Kidney (tissue), 14 donors: ENCODE measurements around the gene STXBP2. TPM values are rescaled to one million over a fixed set of nuclear protein-coding genes. Genes with fewer than 3 reads are reported as not detected.

Experiments used
- DNase-seq, 5 donors: peaks; one replicate each; pipeline ENCODE4 v3.0.0-alpha.2; 2013 to 2020
- FAIRE-seq: peaks from 2 replicates; lab custom pipeline; 2012; peaks lifted over from hg19 to GRCh38; lab: Jason Lieb, UNC
- H3K27ac ChIP-seq, 2 donors: one replicate each; pipeline ENCODE4 v1.7.0; 2013; ENCODE audit warnings: low read depth in 2 of 2, low read length in 2 of 2, inconsistent platforms in 1 of 2
- H3K27me3 ChIP-seq: one replicate; pipeline ENCODE4 v1.7.1; 2013; ENCODE audit warnings: low read length, inconsistent platforms; ENCODE audit not compliant: control insufficient read depth, insufficient read depth
- H3K36me3 ChIP-seq, 3 donors: one replicate each; pipeline versions ENCODE4 v1.7.0 to v1.7.1; 2013; ENCODE audit warnings: low read length in 3 of 3, control low read depth in 1 of 3, inconsistent platforms in 1 of 3; ENCODE audit not compliant: insufficient read depth in 3 of 3, control insufficient read depth in 2 of 3
- H3K4me1 ChIP-seq, 3 donors: one replicate each; pipeline versions ENCODE4 v1.7.0 to v1.7.1; 2013; ENCODE audit warnings: low read length in 3 of 3, inconsistent platforms in 1 of 3, low read depth in 1 of 3; ENCODE audit not compliant: control insufficient read depth in 2 of 3, insufficient read depth in 2 of 3
- H3K4me3 ChIP-seq, 3 donors: one replicate each; pipeline versions ENCODE4 v1.7.0 to v1.8.1; 2013; ENCODE audit warnings: low read length in 3 of 3, control low read depth in 1 of 3, inconsistent platforms in 1 of 3
- H3K9ac ChIP-seq, 3 donors: one replicate each; pipeline versions ENCODE4 v1.7.0 to v1.7.1; 2013; ENCODE audit warnings: low read length in 3 of 3, control low read depth in 1 of 3, inconsistent platforms in 1 of 3
- H3K9me3 ChIP-seq, 3 donors: one replicate each; pipeline versions ENCODE4 v1.7.0 to v1.7.1; 2013; ENCODE audit warnings: low read length in 3 of 3, control low read depth in 1 of 3, inconsistent platforms in 1 of 3; ENCODE audit not compliant: control insufficient read depth in 2 of 3, insufficient read depth in 1 of 3
- intact Hi-C: fragments of 100-400 bp; cut with DNase I; formaldehyde crosslinking; loops from one replicate; pipeline ENCODE4 v1.11.1; 2022
- polyA plus RNA-seq: library from polyadenylated mRNA; stranded (reverse); fragments of 350-450 nt; fragmentation: Illumina TruSeq; extraction: RNeasy Lipid Tissue Mini Kit (QIAGEN cat#74804); gene quantifications from one replicate; pipeline ENCODE4 v1.2.3, GENCODE V29; 2014; ENCODE audit warnings: low read depth, low replicate concordance; ENCODE audit not compliant: insufficient read depth
- total RNA-seq: library from RNA; stranded (reverse); fragmentation: NEBNext Ultra II Directional; extraction: Animal tissue kit (Norgen Biotek cat#: 25700); gene quantifications from one replicate; pipeline ENCODE4 v1.2.1, GENCODE V29; 2021
- TF ChIP-seq, protein P1 (sequence below): IDR thresholded peaks from 3 replicates; pipeline ENCODE4 v1.5.1; 2012; ENCODE audit warnings: mild to moderate bottlenecking, moderate library complexity, borderline replicate concordance; ENCODE audit not compliant: insufficient read depth; ENCODE audit errors: extremely low read depth
- donor health status: control.
- donor health status: control.
- donor health status: control.
- donor health status: control.
- donor health status: control.
- donor health status: DM: yes; HTN: yes; CAD: no.
- donor health status: Normal renal cell carcinoma (clear cell type).

Gene STXBP2
- total and polyA plus RNA-seq, 2 donors from 2014 or later: 74.8 to 136 TPM

DNA sequence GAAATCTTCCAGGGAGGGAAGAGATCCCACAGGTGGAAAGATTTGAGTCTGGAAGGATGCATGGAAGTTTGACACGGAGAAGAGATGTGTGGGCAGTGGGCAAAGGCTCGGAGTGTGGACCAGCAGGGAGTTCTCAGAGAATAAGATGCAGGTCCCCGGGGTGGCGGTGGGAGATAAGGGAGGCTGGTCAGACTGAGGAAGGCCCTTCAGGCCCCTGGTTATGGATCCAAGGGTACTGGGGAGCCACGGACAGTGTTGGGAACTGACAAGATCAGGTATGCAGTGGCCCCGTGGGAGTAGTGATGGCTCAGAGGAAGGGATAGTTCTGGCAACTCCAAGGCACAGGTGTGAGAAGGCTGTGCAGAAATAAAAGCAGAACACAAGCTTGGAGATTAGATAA is 38.7 kb upstream of the STXBP2 start:
- Histone ChIP-seq H3K9me3 (no peaks in the 10 kb centered on the region), H3K36me3 (no peaks in the 10 kb centered on the region), H3K4me3 (no peak overlapping the region), H3K4me1 (no peaks in the 10 kb centered on the region), H3K27ac (no peak overlapping the region), H3K9ac (no peak overlapping the region), H3K27me3 (no peaks in the 10 kb centered on the region)
- FAIRE-seq (no peak), DNase-seq (no peak)
- intact Hi-C loops: no loop called here
- TF ChIP-seq, protein P1, sequence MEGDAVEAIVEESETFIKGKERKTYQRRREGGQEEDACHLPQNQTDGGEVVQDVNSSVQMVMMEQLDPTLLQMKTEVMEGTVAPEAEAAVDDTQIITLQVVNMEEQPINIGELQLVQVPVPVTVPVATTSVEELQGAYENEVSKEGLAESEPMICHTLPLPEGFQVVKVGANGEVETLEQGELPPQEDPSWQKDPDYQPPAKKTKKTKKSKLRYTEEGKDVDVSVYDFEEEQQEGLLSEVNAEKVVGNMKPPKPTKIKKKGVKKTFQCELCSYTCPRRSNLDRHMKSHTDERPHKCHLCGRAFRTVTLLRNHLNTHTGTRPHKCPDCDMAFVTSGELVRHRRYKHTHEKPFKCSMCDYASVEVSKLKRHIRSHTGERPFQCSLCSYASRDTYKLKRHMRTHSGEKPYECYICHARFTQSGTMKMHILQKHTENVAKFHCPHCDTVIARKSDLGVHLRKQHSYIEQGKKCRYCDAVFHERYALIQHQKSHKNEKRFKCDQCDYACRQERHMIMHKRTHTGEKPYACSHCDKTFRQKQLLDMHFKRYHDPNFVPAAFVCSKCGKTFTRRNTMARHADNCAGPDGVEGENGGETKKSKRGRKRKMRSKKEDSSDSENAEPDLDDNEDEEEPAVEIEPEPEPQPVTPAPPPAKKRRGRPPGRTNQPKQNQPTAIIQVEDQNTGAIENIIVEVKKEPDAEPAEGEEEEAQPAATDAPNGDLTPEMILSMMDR: no peak

DNA sequence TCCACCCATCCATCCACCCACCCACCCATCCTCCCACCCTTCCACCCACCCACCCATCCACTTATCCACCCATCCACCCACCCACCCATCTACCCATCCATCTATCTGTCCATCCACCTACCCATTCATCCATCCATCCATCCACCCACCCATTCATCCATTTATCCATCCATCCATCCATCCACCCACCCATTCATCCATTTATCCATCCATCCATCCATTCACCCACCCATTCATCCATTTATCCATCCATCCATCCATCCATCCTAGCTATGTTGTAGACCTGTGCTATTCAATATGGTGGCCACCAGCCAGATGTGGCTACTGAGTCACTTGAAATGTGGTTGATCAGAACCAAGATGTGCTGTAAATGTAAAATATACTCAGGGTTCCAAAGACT is 36.2 kb upstream of the STXBP2 start:
- TF ChIP-seq, protein P1: no peak
- DNase-seq (no peak), FAIRE-seq (no peak)
- H3K27ac ChIP-seq: no peak overlapping the region
- H3K9ac ChIP-seq: no peak overlapping the region
- no peaks in the 10 kb centered on the region for H3K27me3 ChIP-seq
- no peaks in the 10 kb centered on the region for H3K36me3 ChIP-seq
- H3K4me1 ChIP-seq: no peaks in the 10 kb centered on the region
- H3K9me3 ChIP-seq: no peaks in the 10 kb centered on the region
- H3K4me3 ChIP-seq: no peak overlapping the region
- intact Hi-C loops: no loop called here

DNA sequence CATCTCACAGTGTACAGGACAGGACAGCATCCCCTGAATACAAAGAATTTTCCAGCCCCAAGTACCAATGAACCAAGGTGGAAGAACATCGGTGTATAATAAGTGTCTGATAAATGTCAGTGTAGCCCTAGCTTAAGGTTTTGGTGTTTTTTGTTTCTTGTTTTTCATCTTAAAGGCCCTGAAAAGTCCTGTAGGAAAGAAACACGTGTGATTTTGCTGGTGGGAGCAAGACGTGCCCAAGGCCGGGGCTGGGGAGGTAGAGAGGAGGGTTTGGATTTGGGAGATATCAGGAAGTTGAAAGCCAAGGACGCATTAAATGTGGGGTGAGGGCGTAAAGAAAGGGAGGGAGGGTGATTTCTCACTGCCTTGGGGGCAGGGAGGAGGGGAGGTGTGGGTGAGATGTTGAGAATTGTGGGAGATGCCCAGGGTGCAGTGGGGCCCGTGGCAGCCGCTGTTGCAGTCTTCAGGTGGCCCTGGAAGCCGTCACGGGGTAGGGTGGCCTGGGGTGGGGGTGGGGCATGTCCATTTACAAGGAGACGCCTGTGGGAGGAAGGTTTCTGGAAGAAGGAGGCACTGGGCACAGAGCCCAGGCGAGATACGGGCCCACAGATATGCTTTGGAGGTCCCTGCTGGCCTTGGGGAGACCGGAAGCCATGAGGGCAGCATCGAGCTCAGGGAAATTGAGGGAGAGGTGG is 34.5 kb upstream of the STXBP2 start:
- intact Hi-C loops: no loop called here
- TF ChIP-seq, protein P1: no peak
- Histone ChIP-seq H3K9me3 (no peaks in the 10 kb centered on the region), H3K27ac (no peak overlapping the region), H3K27me3 (no peaks in the 10 kb centered on the region), H3K9ac (no peak overlapping the region), H3K4me3 (no peak overlapping the region), H3K4me1 (no peaks in the 10 kb centered on the region), H3K36me3 (no peaks in the 10 kb centered on the region)
- no peak for DNase-seq
- no peak for FAIRE-seq
